ENCODE data around the gene ICAM2.
"Not testable (repeated sequence)": the region's sequence is repeated elsewhere in the genome, so short reads cannot be mapped to it uniquely, and the experiment has no call there.

ICAM2 gene

DNA sequence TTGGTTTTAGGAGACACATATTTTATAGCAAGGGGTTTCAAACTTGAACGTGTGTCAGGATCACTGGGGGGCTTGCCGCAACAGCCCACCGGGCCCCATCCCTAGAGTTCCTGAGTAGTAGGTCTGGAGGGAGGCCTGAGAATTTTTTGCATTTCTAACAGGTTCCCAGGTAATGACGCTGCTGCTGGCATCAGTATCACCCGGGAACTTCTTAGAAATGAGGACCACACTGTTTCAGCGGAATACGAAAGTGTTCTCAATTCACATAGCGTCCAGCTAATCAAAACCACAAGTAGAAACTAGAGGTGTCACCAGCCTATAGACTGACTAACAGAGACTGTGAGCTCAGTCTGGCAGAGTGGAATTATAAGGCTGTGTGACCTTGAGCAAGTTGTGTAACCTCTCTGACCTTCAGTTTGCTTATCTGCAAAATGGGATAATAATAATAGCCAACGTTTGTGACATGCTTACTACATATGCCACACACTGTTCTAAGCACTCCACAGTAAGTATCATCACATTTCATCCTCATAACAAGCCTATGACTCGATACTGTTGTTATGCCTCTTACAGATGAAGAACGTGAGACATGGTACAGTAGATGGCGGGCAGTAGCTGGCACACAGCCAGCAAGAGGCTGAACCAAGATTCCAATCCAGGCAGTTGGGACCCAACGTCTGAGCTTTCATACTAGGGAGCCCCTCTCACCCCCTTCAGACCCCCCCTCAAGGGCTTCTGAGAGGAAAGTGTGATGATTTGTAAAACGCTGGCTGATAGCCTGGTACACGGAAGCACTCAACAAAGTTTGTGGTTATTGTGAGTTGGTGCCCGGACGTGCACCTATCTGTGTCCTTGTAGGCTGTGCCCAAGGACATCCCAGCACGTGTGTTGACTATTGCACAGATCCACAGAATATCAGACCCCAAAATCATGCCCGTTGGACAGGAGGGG lies 4.6 kb upstream of the ICAM2 start:
- no peak overlapping the region for H3K4me3 ChIP-seq (ENCODE audit: low read length)
- TF ChIP-seq, protein P1, sequence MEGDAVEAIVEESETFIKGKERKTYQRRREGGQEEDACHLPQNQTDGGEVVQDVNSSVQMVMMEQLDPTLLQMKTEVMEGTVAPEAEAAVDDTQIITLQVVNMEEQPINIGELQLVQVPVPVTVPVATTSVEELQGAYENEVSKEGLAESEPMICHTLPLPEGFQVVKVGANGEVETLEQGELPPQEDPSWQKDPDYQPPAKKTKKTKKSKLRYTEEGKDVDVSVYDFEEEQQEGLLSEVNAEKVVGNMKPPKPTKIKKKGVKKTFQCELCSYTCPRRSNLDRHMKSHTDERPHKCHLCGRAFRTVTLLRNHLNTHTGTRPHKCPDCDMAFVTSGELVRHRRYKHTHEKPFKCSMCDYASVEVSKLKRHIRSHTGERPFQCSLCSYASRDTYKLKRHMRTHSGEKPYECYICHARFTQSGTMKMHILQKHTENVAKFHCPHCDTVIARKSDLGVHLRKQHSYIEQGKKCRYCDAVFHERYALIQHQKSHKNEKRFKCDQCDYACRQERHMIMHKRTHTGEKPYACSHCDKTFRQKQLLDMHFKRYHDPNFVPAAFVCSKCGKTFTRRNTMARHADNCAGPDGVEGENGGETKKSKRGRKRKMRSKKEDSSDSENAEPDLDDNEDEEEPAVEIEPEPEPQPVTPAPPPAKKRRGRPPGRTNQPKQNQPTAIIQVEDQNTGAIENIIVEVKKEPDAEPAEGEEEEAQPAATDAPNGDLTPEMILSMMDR (IDR thresholded peaks at IDR 0.05; ENCODE audit: insufficient read depth, low read depth, low read length, missing control alignments): no peak
- DNase-seq (ENCODE audit: low read depth): peak; percentile 52

DNA sequence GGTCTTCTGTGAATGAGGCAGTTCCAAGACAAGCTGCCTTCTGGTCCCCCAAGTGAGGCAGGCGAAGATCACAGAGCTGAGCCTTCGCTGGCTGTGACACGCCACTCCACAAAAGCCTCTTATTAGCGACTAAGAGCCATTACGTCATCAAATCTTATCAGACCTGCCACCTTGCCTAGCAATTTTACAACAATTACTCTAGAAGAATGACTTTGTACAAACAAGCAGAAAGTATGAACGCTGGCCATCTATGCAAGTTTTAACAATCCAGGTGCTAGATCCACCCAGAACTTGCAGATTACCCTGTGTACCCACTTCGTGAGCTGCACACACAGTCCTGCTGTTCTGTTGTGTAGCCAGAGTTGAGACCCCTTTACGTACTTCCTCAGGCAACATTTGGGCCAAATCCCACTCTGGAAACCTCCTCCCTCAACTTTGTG lies 3.8 kb upstream of the ICAM2 start:
- TF ChIP-seq, protein P1 (IDR thresholded peaks at IDR 0.05; ENCODE audit: insufficient read depth, low read depth, low read length, missing control alignments): no peak
- DNase-seq (ENCODE audit: low read depth): no peak

DNA sequence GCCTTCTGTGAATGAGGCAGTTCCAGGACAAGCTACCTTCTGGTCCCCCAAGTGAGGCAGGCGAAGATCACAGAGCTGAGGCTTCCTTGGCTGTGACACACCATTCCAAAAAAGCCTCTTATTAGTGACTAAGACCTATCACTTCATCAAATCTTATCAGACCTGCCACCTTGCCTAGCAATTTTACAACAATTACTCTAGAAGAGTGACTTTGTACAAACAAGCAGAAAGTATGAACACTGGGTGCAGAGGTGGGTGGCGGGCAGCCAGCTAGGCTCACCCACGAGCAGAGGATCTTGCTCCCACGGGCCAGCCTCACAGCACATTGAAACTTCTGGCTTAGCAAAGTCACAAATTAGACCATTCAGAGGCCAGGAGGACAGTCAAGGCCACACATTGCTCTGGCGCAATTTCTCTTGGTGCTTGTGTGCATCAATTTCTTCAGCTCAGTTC lies 2.2 kb upstream of the ICAM2 start:
- no peak for DNase-seq (ENCODE audit: low read depth)
- TF ChIP-seq, protein P1 (IDR thresholded peaks at IDR 0.05; ENCODE audit: insufficient read depth, low read depth, low read length, missing control alignments): no peak
- no peak overlapping the region for H3K4me3 ChIP-seq (ENCODE audit: low read length)

More for the DNA sequence above, 3.8 kb upstream of the ICAM2 start:
- no peak overlapping the region for H3K4me3 ChIP-seq (ENCODE audit: low read length)

DNA sequence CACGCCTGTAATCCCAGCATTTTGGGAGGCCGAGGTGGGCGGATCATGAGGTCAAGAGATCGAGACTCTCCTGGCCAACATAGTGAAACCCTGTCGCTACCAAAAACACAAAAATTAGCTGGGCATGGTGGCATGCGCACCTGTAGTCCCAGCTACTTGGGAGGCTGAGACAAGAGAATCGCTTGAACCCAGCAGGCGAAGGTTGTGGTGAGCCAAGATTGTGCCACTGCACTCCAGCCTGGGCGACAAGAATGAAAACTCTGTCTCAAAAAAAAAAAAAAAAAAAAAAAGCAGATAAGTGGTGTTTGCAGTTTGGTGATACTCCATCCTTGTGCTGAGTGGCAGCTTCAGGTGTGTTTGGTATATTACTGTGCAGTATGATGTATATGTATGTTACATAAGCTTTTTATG lies 877 bp downstream of the ICAM2 start:
- DNase-seq (ENCODE audit: low read depth); H3K4me3 ChIP-seq (ENCODE audit: low read length): not testable (repeated sequence)

DNA sequence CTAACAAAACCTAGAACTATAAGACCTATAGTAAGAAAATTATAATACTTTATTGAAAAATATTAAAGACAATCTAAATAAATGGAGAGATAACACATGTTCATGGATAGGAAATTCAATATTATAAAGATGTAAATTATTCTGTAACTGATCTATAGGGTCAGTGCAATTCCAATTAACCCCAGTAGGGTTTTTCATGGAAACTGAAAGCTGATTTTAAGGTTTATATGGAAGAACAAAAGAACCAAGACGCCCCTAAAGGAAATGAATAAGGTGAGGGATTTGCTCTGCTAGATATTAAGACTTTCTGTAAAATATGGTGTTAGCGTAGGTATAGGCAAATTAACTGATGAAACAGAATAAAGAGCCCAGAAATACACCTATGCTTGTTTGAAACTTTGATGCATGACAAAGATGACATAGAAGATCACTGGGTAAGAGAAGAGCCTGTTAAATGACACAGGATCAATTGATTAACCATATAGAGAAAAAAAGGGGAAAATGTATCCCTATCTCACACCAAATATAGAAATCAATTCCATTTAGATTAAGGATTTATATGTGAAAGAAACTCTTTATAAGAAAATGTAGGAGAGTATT lies 3.0 kb downstream of the ICAM2 start:
- H3K4me3 ChIP-seq (ENCODE audit: low read length): no peak overlapping the region
- DNase-seq (ENCODE audit: low read depth): no peak
- TF ChIP-seq, protein P1 (IDR thresholded peaks at IDR 0.05; ENCODE audit: insufficient read depth, low read depth, low read length, missing control alignments): peak; percentile 17

DNA sequence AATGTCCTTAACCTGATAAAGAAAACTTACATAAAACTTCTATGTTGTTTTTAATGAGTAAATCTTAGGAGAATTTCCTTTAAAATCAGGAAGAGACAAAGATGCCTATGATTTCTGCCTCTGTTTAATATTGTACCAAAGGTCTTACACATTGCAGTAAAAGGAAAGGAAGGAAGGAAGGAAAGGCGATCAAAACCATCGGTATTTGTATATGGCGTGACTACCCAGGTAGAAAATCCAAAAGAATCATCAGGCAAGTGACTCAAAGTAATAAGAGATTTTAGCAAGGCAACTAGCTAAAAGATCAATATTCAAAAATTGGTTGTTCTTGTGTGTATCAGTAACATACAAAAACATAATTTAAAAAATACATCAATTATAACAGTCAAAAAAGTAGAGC lies 3.5 kb downstream of the ICAM2 start:
- no peak overlapping the region for H3K4me3 ChIP-seq (ENCODE audit: low read length)
- DNase-seq (ENCODE audit: low read depth): no peak
- TF ChIP-seq, protein P1 (IDR thresholded peaks at IDR 0.05; ENCODE audit: insufficient read depth, low read depth, low read length, missing control alignments): no peak

DNA sequence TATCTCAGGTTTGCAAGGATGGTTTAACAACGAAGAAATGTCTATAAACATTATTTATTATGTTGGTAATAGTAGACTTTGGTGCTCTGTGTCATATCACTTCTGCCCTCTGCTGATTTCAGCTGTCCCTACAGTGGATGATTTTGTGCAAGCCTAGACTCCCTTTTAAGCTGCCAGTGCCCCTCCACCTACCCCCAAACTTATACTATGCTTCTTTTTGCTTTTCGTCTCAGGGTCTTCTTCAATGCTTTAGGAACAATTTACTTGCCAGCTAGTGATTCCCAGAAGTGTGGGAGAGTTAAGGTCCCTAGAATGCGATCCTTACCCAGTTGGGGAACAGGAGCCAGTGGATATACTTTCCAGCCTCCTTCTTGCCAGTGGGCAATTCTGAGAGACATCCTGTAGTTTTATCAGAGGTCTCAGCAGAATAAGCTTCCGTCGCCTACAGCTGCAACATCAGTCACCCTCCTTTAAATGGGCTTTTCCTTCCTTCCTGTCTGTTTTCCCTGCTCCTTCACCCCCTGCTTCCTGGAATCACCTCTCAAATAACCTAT lies 4.1 kb downstream of the ICAM2 start:
- TF ChIP-seq, protein P1 (IDR thresholded peaks at IDR 0.05; ENCODE audit: insufficient read depth, low read depth, low read length, missing control alignments): peak; percentile 16
- DNase-seq (ENCODE audit: low read depth): no peak
- H3K4me3 ChIP-seq (ENCODE audit: low read length): no peak overlapping the region
